Right atrium auricular region (tissue), 2 donors: Measurements from ENCODE around the gene TCL1B. TPM values are rescaled to one million over a fixed set of nuclear protein-coding genes. Genes with fewer than 3 reads are reported as not detected.

ENCODE experiments used
- DNase-seq: peaks from one replicate; pipeline ENCODE4 v3.0.0-alpha.2; 2019; ENCODE audit warnings: low spot score
- H3K27ac ChIP-seq, 2 donors: fragments of 200-600 bp; sonication (generic); 1 replicate in 1 of 2; 2 replicates in 1 of 2; pipeline ENCODE4 v1.5.1; 2016 to 2019
- H3K27me3 ChIP-seq, 2 donors: fragments of 200-600 bp; sonication (generic); one replicate each; pipeline versions ENCODE4 v1.5.1 to v1.6.0; 2017 to 2019
- H3K36me3 ChIP-seq: fragments of 200-600 bp; sonication (generic); one replicate; pipeline ENCODE4 v1.5.1; 2016
- H3K4me1 ChIP-seq, 2 donors: fragments of 200-600 bp; sonication (generic); one replicate each; pipeline versions ENCODE4 v1.5.1 to v1.6.0; 2017 to 2019
- H3K4me3 ChIP-seq, 2 donors: fragments of 200-600 bp; sonication (generic); 1 replicate in 1 of 2; 2 replicates in 1 of 2; pipeline ENCODE4 v1.5.1; 2017 to 2019; ENCODE audit warnings: mild to moderate bottlenecking in 1 of 2, moderate library complexity in 1 of 2
- H3K9me3 ChIP-seq, 2 donors: fragments of 200-600 bp; sonication (generic); one replicate each; pipeline ENCODE4 v1.5.1; 2019
- total RNA-seq, 2 donors: library from RNA; depleted of rRNA; stranded (reverse); fragments of >200 nt; gene quantifications; one replicate each; pipeline ENCODE4 v1.1.0, GENCODE V29; 2016
- TF ChIP-seq, protein P1 (sequence below), 2 donors: fragments of 200-600 bp; sonication (generic); IDR thresholded peaks; one replicate each; pipeline ENCODE4 v1.5.1; 2019; ENCODE audit warnings: antibody characterized with exemption in 2 of 2

Gene TCL1B
- total RNA-seq, 2 donors from 2014 or later = not detected

DNA sequence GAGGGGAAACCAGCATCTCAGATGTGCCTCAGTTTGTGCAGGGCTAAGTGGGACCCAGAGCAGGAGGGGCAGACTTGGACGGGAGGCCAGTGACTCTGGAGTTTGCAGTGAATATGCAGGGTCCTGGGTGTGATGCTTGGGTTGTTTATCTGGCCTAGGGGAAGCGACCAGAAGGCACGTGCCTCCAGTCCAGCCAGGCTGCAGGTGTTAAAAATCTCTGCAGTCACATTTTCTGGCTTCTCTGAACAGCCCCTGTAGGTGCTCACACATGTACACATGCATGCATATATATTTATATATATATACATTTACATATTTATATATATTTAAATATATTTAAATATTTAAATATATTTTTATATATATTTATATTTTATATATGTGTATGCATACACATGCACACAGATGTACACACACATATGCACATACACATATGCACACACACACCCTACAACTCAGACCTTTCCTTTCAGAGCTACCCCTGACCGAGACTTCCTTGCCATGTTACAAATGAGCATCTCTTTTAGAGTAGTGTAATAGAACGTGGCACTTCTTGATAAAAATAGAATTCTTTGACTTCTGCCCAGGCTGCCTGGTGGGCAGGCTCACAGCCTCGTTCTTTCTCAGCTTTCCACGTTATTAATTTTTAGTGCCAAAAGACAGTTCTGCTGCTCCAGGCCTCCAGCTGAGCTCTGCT is 26.8 kb upstream of the TCL1B start:
- Histone ChIP-seq H3K27ac (no peak overlapping the region), H3K36me3 (no peaks in the 10 kb centered on the region), H3K9me3 (no peaks in the 10 kb centered on the region), H3K4me3 (no peak overlapping the region), H3K27me3 (no peaks in the 10 kb centered on the region), H3K4me1 (peaks cover 0 to 5% of the 10 kb centered on the region in 2 donors)
- no peak for DNase-seq
- TF ChIP-seq, protein P1, sequence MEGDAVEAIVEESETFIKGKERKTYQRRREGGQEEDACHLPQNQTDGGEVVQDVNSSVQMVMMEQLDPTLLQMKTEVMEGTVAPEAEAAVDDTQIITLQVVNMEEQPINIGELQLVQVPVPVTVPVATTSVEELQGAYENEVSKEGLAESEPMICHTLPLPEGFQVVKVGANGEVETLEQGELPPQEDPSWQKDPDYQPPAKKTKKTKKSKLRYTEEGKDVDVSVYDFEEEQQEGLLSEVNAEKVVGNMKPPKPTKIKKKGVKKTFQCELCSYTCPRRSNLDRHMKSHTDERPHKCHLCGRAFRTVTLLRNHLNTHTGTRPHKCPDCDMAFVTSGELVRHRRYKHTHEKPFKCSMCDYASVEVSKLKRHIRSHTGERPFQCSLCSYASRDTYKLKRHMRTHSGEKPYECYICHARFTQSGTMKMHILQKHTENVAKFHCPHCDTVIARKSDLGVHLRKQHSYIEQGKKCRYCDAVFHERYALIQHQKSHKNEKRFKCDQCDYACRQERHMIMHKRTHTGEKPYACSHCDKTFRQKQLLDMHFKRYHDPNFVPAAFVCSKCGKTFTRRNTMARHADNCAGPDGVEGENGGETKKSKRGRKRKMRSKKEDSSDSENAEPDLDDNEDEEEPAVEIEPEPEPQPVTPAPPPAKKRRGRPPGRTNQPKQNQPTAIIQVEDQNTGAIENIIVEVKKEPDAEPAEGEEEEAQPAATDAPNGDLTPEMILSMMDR (IDR thresholded peaks at IDR 0.05) = no peak

DNA sequence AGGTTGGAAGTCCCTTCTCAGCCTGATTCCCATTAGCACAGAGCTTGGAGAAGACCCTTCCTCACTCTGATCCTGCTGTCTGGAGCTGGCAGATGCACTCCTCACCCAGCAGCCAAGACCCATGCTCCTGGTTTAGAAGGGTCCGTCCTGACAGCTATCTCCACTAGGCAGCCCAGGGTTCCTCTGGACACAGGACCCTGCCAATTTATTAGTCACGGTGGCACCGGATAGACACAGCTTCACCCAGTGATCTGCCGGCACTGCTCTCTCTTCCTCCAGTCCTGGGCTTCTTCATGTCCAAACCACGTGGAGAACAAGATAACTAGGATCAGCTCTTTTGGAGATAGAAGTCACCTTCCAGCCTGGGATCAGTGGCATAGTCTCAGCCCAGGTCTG is 26.2 kb upstream of the TCL1B start:
- TF ChIP-seq, protein P1 (IDR thresholded peaks at IDR 0.05) = no peak

DNA sequence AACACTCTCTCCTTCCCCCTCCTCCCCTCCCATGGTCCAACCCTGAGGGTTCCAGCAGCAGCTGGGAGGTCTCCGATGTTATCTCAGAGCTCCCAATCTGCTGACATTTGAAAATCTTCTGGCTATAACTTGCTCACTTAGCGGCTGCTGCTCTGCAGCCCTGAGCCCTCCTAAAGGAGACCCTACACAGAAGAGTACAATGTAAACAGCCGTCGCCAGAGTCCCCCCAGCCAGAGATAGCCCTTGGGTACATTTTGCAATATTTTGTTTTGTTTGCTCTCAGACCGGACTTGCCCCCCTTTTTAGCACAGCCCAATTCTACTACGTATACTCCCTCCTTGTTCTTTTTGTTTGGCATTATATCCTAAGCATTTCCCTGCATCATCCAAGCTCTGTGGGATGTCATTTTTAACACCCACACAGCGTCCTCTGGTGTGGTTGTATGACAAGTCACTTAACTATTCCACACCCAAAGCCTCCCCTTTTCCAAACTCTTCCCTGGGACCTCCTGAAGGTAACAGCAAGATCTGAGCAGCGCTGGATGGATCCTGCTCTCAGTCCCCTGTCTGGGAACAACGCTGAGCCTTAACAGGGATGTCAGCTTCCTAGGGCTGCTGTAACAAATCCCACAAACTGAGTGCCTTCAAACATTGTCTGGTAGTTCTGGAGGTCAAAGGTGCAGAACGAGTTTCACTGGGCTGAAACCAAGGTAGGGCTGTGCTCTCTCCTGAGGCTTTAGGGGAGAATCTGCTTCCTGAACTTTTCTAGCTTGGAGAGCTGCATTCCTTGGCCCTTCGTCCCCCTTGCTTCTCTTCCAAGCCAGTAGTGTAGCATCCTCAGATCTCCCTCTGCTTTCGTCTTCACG is 25.3 kb upstream of the TCL1B start:
- Histone ChIP-seq H3K27me3 (no peaks in the 10 kb centered on the region), H3K36me3 (no peaks in the 10 kb centered on the region), H3K4me3 (no peak overlapping the region), H3K4me1 (peaks cover 0 to 5% of the 10 kb centered on the region in 2 donors), H3K27ac (no peak overlapping the region), H3K9me3 (no peaks in the 10 kb centered on the region)
- DNase-seq = no peak
- TF ChIP-seq, protein P1 (IDR thresholded peaks at IDR 0.05) = no peak

More for the DNA sequence above, 26.2 kb upstream of the TCL1B start:
- Histone ChIP-seq H3K4me1 (peaks cover 0 to 5% of the 10 kb centered on the region in 2 donors), H3K27ac (no peak overlapping the region), H3K4me3 (no peak overlapping the region), H3K27me3 (no peaks in the 10 kb centered on the region), H3K9me3 (no peaks in the 10 kb centered on the region), H3K36me3 (no peaks in the 10 kb centered on the region)
- DNase-seq = no peak

DNA sequence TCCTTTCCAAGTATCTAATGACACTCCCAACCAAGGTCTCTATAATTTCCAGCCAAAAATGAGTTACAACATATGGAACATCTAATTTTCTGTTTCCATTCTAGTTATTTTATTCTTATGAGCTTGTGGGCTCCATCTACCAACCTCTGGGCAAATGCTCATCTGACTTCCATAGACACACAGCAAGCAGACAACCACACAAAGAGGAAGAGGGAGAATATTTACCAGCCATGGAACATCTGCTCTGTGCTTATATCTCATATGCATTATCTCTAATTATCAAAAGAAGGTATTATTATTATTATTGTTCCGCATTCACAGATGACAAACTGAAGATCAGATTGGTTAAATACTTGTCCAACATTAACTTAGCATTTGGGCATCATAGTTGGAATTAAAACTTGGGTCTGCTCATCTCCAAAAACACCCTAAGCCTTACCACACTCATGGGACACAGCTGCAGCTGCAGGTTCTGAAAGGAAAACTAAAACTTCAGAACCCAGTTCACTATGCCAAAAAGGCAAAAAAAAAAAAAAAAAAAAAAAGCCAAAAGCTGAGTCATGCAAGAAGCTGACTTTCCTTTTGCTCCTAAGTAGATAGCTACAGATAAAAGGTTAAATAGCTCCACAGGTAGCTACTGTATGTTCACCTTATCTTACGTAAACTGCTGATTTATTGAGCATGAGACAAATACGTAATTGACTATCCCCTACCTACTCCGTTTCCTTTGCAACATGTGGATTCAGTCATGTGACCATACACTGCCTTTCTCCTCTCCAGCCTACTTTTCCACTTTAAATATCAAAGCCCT is 23.6 kb upstream of the TCL1B start:
- Histone ChIP-seq H3K27me3 (no peaks in the 10 kb centered on the region), H3K4me1 (peaks cover 0 to 5% of the 10 kb centered on the region in 2 donors), H3K27ac (no peak overlapping the region), H3K4me3 (no peak overlapping the region), H3K36me3 (no peaks in the 10 kb centered on the region), H3K9me3 (no peaks in the 10 kb centered on the region)
- no peak for DNase-seq
- TF ChIP-seq, protein P1 (IDR thresholded peaks at IDR 0.05) = no peak

DNA sequence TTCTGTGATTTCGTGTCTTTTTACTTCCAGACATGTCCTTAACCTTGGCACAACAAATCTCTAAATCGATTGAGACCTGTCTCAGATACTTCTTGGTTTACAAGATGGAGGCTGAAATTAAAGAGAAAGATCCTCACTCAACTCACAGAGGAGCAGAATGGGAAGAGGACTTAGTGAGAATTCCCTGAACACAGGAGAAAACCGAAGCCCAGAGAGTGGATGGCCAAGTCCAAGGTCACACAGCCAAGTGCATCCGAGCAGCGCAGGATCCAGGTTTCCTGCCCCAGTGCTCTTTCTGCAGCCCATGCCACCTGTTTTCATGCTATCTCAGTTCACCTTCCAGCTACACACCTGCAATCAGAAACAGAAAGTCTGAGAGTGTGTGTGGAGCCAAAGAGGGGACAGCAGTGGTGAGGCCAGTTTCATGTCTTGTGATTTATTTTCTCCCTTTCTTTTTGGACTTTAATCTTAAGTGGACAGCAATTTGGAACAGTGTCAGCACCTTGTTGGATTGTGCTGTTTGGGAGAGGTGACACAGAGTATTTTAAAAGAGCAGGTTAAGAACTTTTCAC is 22.9 kb upstream of the TCL1B start:
- no peak for DNase-seq
- Histone ChIP-seq H3K27ac (no peak overlapping the region), H3K4me3 (no peak overlapping the region), H3K4me1 (peaks cover 0 to 5% of the 10 kb centered on the region in 2 donors), H3K27me3 (no peaks in the 10 kb centered on the region), H3K9me3 (no peaks in the 10 kb centered on the region), H3K36me3 (no peaks in the 10 kb centered on the region)
- TF ChIP-seq, protein P1 (IDR thresholded peaks at IDR 0.05) = no peak
